Subcutaneous abdominal adipose tissue (tissue), 5 donors: ENCODE results near the gene THEM5.

ENCODE experiments used
- H3K27ac ChIP-seq: one replicate; pipeline ENCODE4 v1.7.0; 2013; ENCODE audit warnings: low read depth, mild to moderate bottlenecking, inconsistent platforms, low read length, moderate library complexity
- H3K27me3 ChIP-seq, 5 donors: one replicate each; pipeline ENCODE4 v1.7.0; 2013; ENCODE audit warnings: low read length in 5 of 5, inconsistent platforms in 1 of 5; ENCODE audit not compliant: control insufficient read depth in 5 of 5, insufficient read depth in 4 of 5
- H3K36me3 ChIP-seq, 5 donors: one replicate each; pipeline ENCODE4 v1.7.0; 2013; ENCODE audit warnings: low read length in 5 of 5; ENCODE audit not compliant: control insufficient read depth in 5 of 5, insufficient read depth in 5 of 5
- H3K4me1 ChIP-seq, 5 donors: one replicate each; pipeline ENCODE4 v1.7.0; 2013; ENCODE audit warnings: low read length in 5 of 5, mild to moderate bottlenecking in 3 of 5, moderate library complexity in 1 of 5; ENCODE audit not compliant: control insufficient read depth in 5 of 5, insufficient read depth in 5 of 5
- H3K4me3 ChIP-seq, 5 donors: one replicate each; pipeline ENCODE4 v1.7.0; 2013; ENCODE audit warnings: low read length in 5 of 5, low read depth in 1 of 5
- H3K9ac ChIP-seq, 5 donors: one replicate each; pipeline ENCODE4 v1.7.0; 2013; ENCODE audit warnings: low read length in 5 of 5, mild to moderate bottlenecking in 4 of 5, moderate library complexity in 3 of 5
- H3K9me3 ChIP-seq, 5 donors: one replicate each; pipeline ENCODE4 v1.7.0; 2013; ENCODE audit warnings: low read length in 5 of 5; ENCODE audit not compliant: control insufficient read depth in 5 of 5
- donor health status: healthy.
- donor health status: healthy.
- donor health status: healthy.
- donor health status: healthy.
- donor health status: healthy.

Gene THEM5

GRCh38 chr1:151843398-151843797 is 10.1 kb downstream of the THEM5 start:
- peaks cover 3 to 19% (median 9%) of the 10 kb centered on the region in 5 donors for H3K27me3 ChIP-seq

GRCh38 chr1:151841141-151841540 is 12.4 kb downstream of the THEM5 start:
- no peaks in the 10 kb centered on the region for H3K36me3 ChIP-seq
- peaks cover 3 to 24% (median 22%) of the 10 kb centered on the region in 5 donors for H3K27me3 ChIP-seq
- no peaks in the 10 kb centered on the region for H3K9me3 ChIP-seq
- no peak overlapping the region for H3K9ac ChIP-seq
- H3K27ac ChIP-seq: no peak overlapping the region
- H3K4me1 ChIP-seq: peaks cover 0 to 27% (median 16%) of the 10 kb centered on the region in 5 donors
- H3K4me3 ChIP-seq: no peak overlapping the region

More at GRCh38 chr1:151843398-151843797, 10.1 kb downstream of the THEM5 start:
- peaks cover 0 to 20% (median 16%) of the 10 kb centered on the region in 5 donors for H3K4me1 ChIP-seq
- no peak overlapping the region for H3K4me3 ChIP-seq
- no peak overlapping the region for H3K9ac ChIP-seq
- no peaks in the 10 kb centered on the region for H3K9me3 ChIP-seq
- H3K27ac ChIP-seq: no peak overlapping the region
- no peaks in the 10 kb centered on the region for H3K36me3 ChIP-seq

GRCh38 chr1:151840421-151840820 is 13.1 kb downstream of the THEM5 start:
- Histone ChIP-seq H3K4me3 (no peak overlapping the region), H3K4me1 (peaks cover 0 to 27% (median 16%) of the 10 kb centered on the region in 5 donors), H3K9me3 (no peaks in the 10 kb centered on the region), H3K9ac (no peak overlapping the region), H3K36me3 (no peaks in the 10 kb centered on the region), H3K27ac (no peak overlapping the region), H3K27me3 (peaks cover 3 to 24% (median 22%) of the 10 kb centered on the region in 5 donors)

GRCh38 chr1:151839457-151840403 is 13.8 kb downstream of the THEM5 start, which contains the start of gene C2CD4D:
C2CD4D (minus strand) TSS chr1:151839820; CDS start chr1:151838989, 831 bp downstream.
- H3K9me3 ChIP-seq: no peaks in the 10 kb centered on the region
- peak within 1 kb of the TSS; percentile 31 to 57 (median 45) for H3K4me3 ChIP-seq
- no peaks in the 10 kb centered on the region for H3K36me3 ChIP-seq
- H3K27me3 ChIP-seq: peaks cover 3 to 24% (median 22%) of the 10 kb centered on the region in 5 donors
- peak within 1 kb of the TSS in 1 of 5 donors; percentile 7 for H3K9ac ChIP-seq
- H3K4me1 ChIP-seq: peaks cover 0 to 27% (median 16%) of the 10 kb centered on the region in 5 donors
- no peak within 1 kb of the TSS for H3K27ac ChIP-seq

- Histone ChIP-seq H3K4me1 (peaks cover 0 to 27% (median 16%) of the 10 kb centered on the region in 5 donors), H3K27me3 (peaks cover 3 to 24% (median 22%) of the 10 kb centered on the region in 5 donors)
Observed at GRCh38 chr1:151839082-151839412, 14.5 kb downstream of the THEM5 start.

GRCh38 chr1:151838222-151839081 is 15.1 kb downstream of the THEM5 start:
- Histone ChIP-seq H3K36me3 (no peaks in the 10 kb centered on the region), H3K27me3 (peaks cover 3 to 24% (median 22%) of the 10 kb centered on the region in 5 donors), H3K9me3 (no peaks in the 10 kb centered on the region), H3K4me1 (peaks cover 0 to 27% (median 16%) of the 10 kb centered on the region in 5 donors), H3K27ac (no peak overlapping the region), H3K4me3 (peak overlapping the region in 4 of 5 donors; percentile 42 to 57 (median 50)), H3K9ac (peak overlapping the region in 1 of 5 donors; percentile 7)

More at GRCh38 chr1:151839082-151839412, 14.5 kb downstream of the THEM5 start:
- Histone ChIP-seq H3K9ac (peak overlapping the region in 1 of 5 donors; percentile 7), H3K9me3 (no peaks in the 10 kb centered on the region), H3K36me3 (no peaks in the 10 kb centered on the region), H3K4me3 (peak overlapping the region in 4 of 5 donors; percentile 42 to 57 (median 50)), H3K27ac (no peak overlapping the region)

- H3K9me3 ChIP-seq: no peaks in the 10 kb centered on the region
- peak overlapping the region in 2 of 5 donors; percentile 45 to 57 for H3K4me3 ChIP-seq
- no peaks in the 10 kb centered on the region for H3K36me3 ChIP-seq
- H3K9ac ChIP-seq: no peak overlapping the region
- H3K27me3 ChIP-seq: peaks cover 3 to 24% (median 22%) of the 10 kb centered on the region in 5 donors
- no peak overlapping the region for H3K27ac ChIP-seq
- peaks cover 0 to 28% (median 18%) of the 10 kb centered on the region in 5 donors for H3K4me1 ChIP-seq
Observed at GRCh38 chr1:151837884-151838221, 15.7 kb downstream of the THEM5 start.

- H3K27me3 ChIP-seq: peaks cover 3 to 24% (median 22%) of the 10 kb centered on the region in 5 donors
- no peak overlapping the region for H3K27ac ChIP-seq
- peaks cover 0 to 35% (median 24%) of the 10 kb centered on the region in 5 donors for H3K4me1 ChIP-seq
- H3K4me3 ChIP-seq: no peak overlapping the region
- H3K9me3 ChIP-seq: no peaks in the 10 kb centered on the region
- H3K9ac ChIP-seq: no peak overlapping the region
- no peaks in the 10 kb centered on the region for H3K36me3 ChIP-seq
Observed at GRCh38 chr1:151837197-151837596, 16.3 kb downstream of the THEM5 start.

GRCh38 chr1:151835596-151835995 is 17.9 kb downstream of the THEM5 start:
- Histone ChIP-seq H3K9me3 (no peaks in the 10 kb centered on the region), H3K36me3 (no peaks in the 10 kb centered on the region), H3K27me3 (peaks cover 3 to 24% (median 22%) of the 10 kb centered on the region in 5 donors), H3K27ac (no peak overlapping the region), H3K4me3 (no peak overlapping the region), H3K9ac (no peak overlapping the region), H3K4me1 (peaks cover 0 to 47% (median 38%) of the 10 kb centered on the region in 5 donors)
